SK-N-SH (cell line): ENCODE data around the gene NOC2L. TPM values are rescaled to one million over a fixed set of nuclear protein-coding genes. Genes with fewer than 3 reads are reported as not detected.

Experiments
- CTCF ChIA-PET: fragments of 300-600, 350-600 bp; formaldehyde crosslinking; extraction: SDS; loops from one replicate; lab custom pipeline; 2021; lab: Yijun Ruan, JAX
- POLR2A ChIA-PET: fragments of 350-600 bp; sonication (Branson Sonifier 250); formaldehyde crosslinking; extraction: SDS; loops from one replicate; lab custom pipeline; 2020; ENCODE audit warnings: antibody characterized with exemption, inconsistent platforms; lab: Yijun Ruan, JAX
- DNase-seq: peaks from one replicate; pipeline ENCODE4 v3.0.0; 2012
- H2AFZ ChIP-seq: fragments of 200-600 bp; sonication (generic); 2 replicates; pipeline ENCODE4 v1.8.1; 2016; ENCODE audit warnings: antibody characterized with exemption, mild to moderate bottlenecking, low read depth
- H3F3A ChIP-seq: fragments of 200-600 bp; sonication (generic); replicated peaks from 2 replicates; pipeline ENCODE3; 2016; ENCODE audit warnings: antibody characterized with exemption, mild to moderate bottlenecking; ENCODE audit not compliant: insufficient read depth
- H3K27ac ChIP-seq, 2 experiments: fragments of 200-500 bp in 1 of 2; fragments of 200-600 bp in 1 of 2; sonication (Bioruptor generic) in 1 of 2; sonication (generic), shearing (Covaris generic) in 1 of 2; 2 replicates each; pipeline versions ENCODE4 v1.5.1 to v1.6.1; 2014 to 2016; ENCODE audit warnings: low read depth in 2 of 2, inconsistent platforms in 1 of 2, low read length in 1 of 2, mild to moderate bottlenecking in 1 of 2, mixed read lengths in 1 of 2
- H3K27me3 ChIP-seq: fragments of 200-600 bp; sonication (generic), shearing (Covaris generic); 2 replicates; pipeline ENCODE4 v1.6.1; 2016; ENCODE audit warnings: mixed run types; ENCODE audit not compliant: insufficient read depth
- H3K36me3 ChIP-seq, 2 experiments: fragments of 200-500 bp in 1 of 2; fragments of 200-600 bp in 1 of 2; sonication (Bioruptor generic) in 1 of 2; sonication (generic) in 1 of 2; replicated peaks in 1 of 2; 2 replicates each; pipeline versions ENCODE3 to v1.5.1; 2014 to 2016; ENCODE audit warnings: low read length in 1 of 2, mild to moderate bottlenecking in 1 of 2; ENCODE audit not compliant: insufficient read depth in 2 of 2, control insufficient read depth in 1 of 2
- H3K4me1 ChIP-seq, 2 experiments: fragments of 200-500 bp in 1 of 2; fragments of 200-600 bp in 1 of 2; sonication (Bioruptor generic) in 1 of 2; sonication (generic), shearing (Covaris generic) in 1 of 2; 2 replicates each; pipeline versions ENCODE4 v1.5.1 to v1.6.1; 2014 to 2016; ENCODE audit warnings: low read depth in 1 of 2, low read length in 1 of 2, mixed run types in 1 of 2; ENCODE audit not compliant: insufficient read depth in 2 of 2, control insufficient read depth in 1 of 2
- H3K4me2 ChIP-seq: fragments of 200-600 bp; sonication (generic), shearing (Covaris generic); 2 replicates; pipeline ENCODE4 v1.6.1; 2017; ENCODE audit warnings: mixed run types
- H3K4me3 ChIP-seq, 2 experiments: fragments of 200-500 bp in 1 of 2; fragments of 200-600 bp in 1 of 2; sonication (Bioruptor generic) in 1 of 2; sonication (generic), shearing (Covaris generic) in 1 of 2; 2 replicates each; pipeline versions ENCODE4 v1.5.1 to v1.8.1; 2014 to 2016; ENCODE audit warnings: low read depth in 2 of 2, inconsistent platforms in 1 of 2, low read length in 1 of 2, mild to moderate bottlenecking in 1 of 2, mixed read lengths in 1 of 2, moderate library complexity in 1 of 2
- H3K79me2 ChIP-seq: fragments of 200-600 bp; sonication (generic); 2 replicates; pipeline ENCODE4 v1.8.1; 2017; ENCODE audit warnings: mild to moderate bottlenecking; ENCODE audit not compliant: insufficient read depth
- H3K9ac ChIP-seq: fragments of 200-600 bp; sonication (generic); 2 replicates; pipeline ENCODE4 v1.6.1; 2017; ENCODE audit warnings: mixed run types
- H3K9me2 ChIP-seq: fragments of 200-600 bp; sonication (generic); 2 replicates; pipeline ENCODE4 v1.6.1; 2017; ENCODE audit warnings: mixed run types
- H3K9me3 ChIP-seq: fragments of 200-600 bp; sonication (generic); 2 replicates; pipeline ENCODE4 v1.6.1; 2017; ENCODE audit warnings: mixed run types, mild to moderate bottlenecking, moderate library complexity
- H4K20me1 ChIP-seq: fragments of 200-600 bp; sonication (generic); 2 replicates; pipeline ENCODE4 v1.6.1; 2017; ENCODE audit warnings: mild to moderate bottlenecking, mixed run types; ENCODE audit not compliant: insufficient read depth
- CHD2 ChIP-seq: fragments of 150-350 bp; IDR thresholded peaks from 2 replicates; pipeline ENCODE4 v1.6.1; 2018; ENCODE audit warnings: low read length; ENCODE audit not compliant: partially characterized antibody
- CTCF ChIP-seq: fragments of 200-600 bp; sonication (generic); IDR thresholded peaks from 2 replicates; pipeline ENCODE4 v1.6.1; 2017; ENCODE audit warnings: antibody characterized with exemption, mild to moderate bottlenecking, moderate library complexity
- EP300 ChIP-seq, 2 experiments: IDR thresholded peaks; 2 replicates each; pipeline versions ENCODE4 v1.4.0 to v1.6.1; 2012; ENCODE audit warnings: borderline replicate concordance in 1 of 2, low read depth in 1 of 2, low read length in 1 of 2
- FOSL2 ChIP-seq: IDR thresholded peaks from 2 replicates; pipeline ENCODE4 v1.4.0; 2012; ENCODE audit warnings: low read depth, mild to moderate bottlenecking, moderate library complexity, borderline replicate concordance
- GABPA ChIP-seq: IDR thresholded peaks from 2 replicates; pipeline ENCODE4 v1.4.0; 2012; ENCODE audit warnings: low read depth, mild to moderate bottlenecking
- GATA2 ChIP-seq: sonication (generic); formaldehyde crosslinking; IDR thresholded peaks from 2 replicates; pipeline ENCODE4 v1.5.0; 2020; ENCODE audit warnings: mild to moderate bottlenecking, missing genetic modification reagents
- JUND ChIP-seq: IDR thresholded peaks from 2 replicates; pipeline ENCODE4 v1.4.0; 2012
- MEF2A ChIP-seq: IDR thresholded peaks from 2 replicates; pipeline ENCODE4 v1.4.0; 2012; ENCODE audit warnings: low read depth, borderline replicate concordance
- MXI1 ChIP-seq: IDR thresholded peaks from 2 replicates; pipeline ENCODE4 v1.6.1; 2012; ENCODE audit warnings: mild to moderate bottlenecking, low read depth, low read length, improper control_type of control experiment
- NFIC ChIP-seq: IDR thresholded peaks from 2 replicates; pipeline ENCODE4 v1.4.0; 2012; ENCODE audit warnings: borderline replicate concordance
- NRF1 ChIP-seq: IDR thresholded peaks from 2 replicates; pipeline ENCODE4 v1.6.1; 2012; ENCODE audit warnings: low read depth, mild to moderate bottlenecking, low read length
- POLR2AphosphoS5 ChIP-seq: IDR thresholded peaks from 2 replicates; pipeline ENCODE4 v1.6.1; 2012; ENCODE audit warnings: low read depth, low read length
- RAD21 ChIP-seq: IDR thresholded peaks from 2 replicates; pipeline ENCODE4 v1.6.1; 2012; ENCODE audit warnings: mild to moderate bottlenecking, low read length
- RCOR1 ChIP-seq: fragments of 150-350 bp; IDR thresholded peaks from 2 replicates; pipeline ENCODE4 v1.6.1; 2017; ENCODE audit warnings: antibody characterized with exemption, low read length
- SIN3A ChIP-seq: IDR thresholded peaks from 2 replicates; pipeline ENCODE4 v1.6.1; 2012; ENCODE audit warnings: low read depth, mild to moderate bottlenecking, low read length, moderate library complexity, borderline replicate concordance
- TEAD4 ChIP-seq: IDR thresholded peaks from 2 replicates; pipeline ENCODE4 v1.4.0; 2012; ENCODE audit warnings: mild to moderate bottlenecking, borderline replicate concordance; ENCODE audit not compliant: insufficient read depth
- USF1 ChIP-seq: IDR thresholded peaks from 2 replicates; pipeline ENCODE4 v1.4.0; 2012; ENCODE audit warnings: low read depth, borderline replicate concordance
- YY1 ChIP-seq: IDR thresholded peaks from 2 replicates; pipeline ENCODE4 v1.4.0; 2012; ENCODE audit warnings: low read depth, mild to moderate bottlenecking
- ZBTB33 ChIP-seq: IDR thresholded peaks from 2 replicates; pipeline ENCODE4 v1.4.0; 2012; ENCODE audit warnings: low read depth, borderline replicate concordance
- WGBS: methylation state at CpG from one replicate; pipeline ENCODE4 v1.1.6; 2017; ENCODE audit warnings: low lambda C conversion rate; 5-methylcytosine and 5-hydroxymethylcytosine counted together
- polyA plus RNA-seq, 3 experiments: library from polyadenylated mRNA; depleted of rRNA; stranded (reverse); fragments of >200 nt; gene quantifications; 2 replicates each; pipeline ENCODE4 v1.2.3, GENCODE V29; 2012

NOC2L gene
- polyA plus RNA-seq, 1 of the 3 experiments (the other 2 are of a cell fraction): 124 TPM

GRCh38 chr1:928825-929661, 30.0 kb downstream of the NOC2L start:
- Histone ChIP-seq H3K4me3 (no peak overlapping the region), H3K27ac (no peak overlapping the region), H2AFZ (no peak overlapping the region), H3K9me3 (no peaks in the 10 kb centered on the region), H3K9me2 (no peaks in the 10 kb centered on the region), H3K36me3 (no peaks in the 10 kb centered on the region), H3K27me3 (no peaks in the 10 kb centered on the region), H3K4me1 (peaks cover 0 to 3% of the 10 kb centered on the region in 2 experiments; a peak in 1 of 4 replicates), H3K9ac (no peak overlapping the region), H3F3A (peaks cover 6% of the 10 kb centered on the region), H3K4me2 (no peak overlapping the region), H3K79me2 (peaks cover 5% of the 10 kb centered on the region; the same call in 1 of the 2 replicates), H4K20me1 (0 out of 2 replicates have a peak, but pooled peaks cover 7% of the 10 kb centered on the region)
- 91% methylated on average over 31 of the region's 40 CpGs for WGBS
- TF ChIP-seq TEAD4 (no peak), MXI1 (no peak), EP300 (IDR thresholded peaks at IDR 0.05; ENCODE audit: borderline replicate concordance in 1 of 2, low read depth in 1 of 2, low read length in 1 of 2) (no peak), GATA2 (CRISPR knock-in tag) (no peak), NRF1 (no peak), GABPA (no peak), NFIC (no peak), ZBTB33 (no peak), SIN3A (no peak), FOSL2 (no peak), JUND (no peak), MEF2A (no peak), YY1 (no peak), RCOR1 (no peak), POLR2AphosphoS5 (no peak), CTCF (no peak), CHD2 (no peak), USF1 (no peak), RAD21 (no peak)
- ChIA-PET POLR2A (no interaction called here), CTCF (interaction anchor here (1.1 to 6.6 kb wide), 4 partner anchors 9 to 24 kb away, joined by 3 to 49 read pairs (median 25); no protein-coding TSS in a partner anchor)
- no peak for DNase-seq
